GM23338 (cell line): ENCODE measurements around the gene GNPTG.

Source experiments
- CTCF ChIP-seq, 2 experiments: fragments of 200-600 bp in 1 of 2; sonication (generic) in 1 of 2; conservative IDR thresholded peaks; 2 replicates each; pipeline versions ENCODE4 v1.5.1 to v1.6.1; 2016 to 2017; ENCODE audit warnings: antibody characterized with exemption in 2 of 2, low read depth in 2 of 2, mild to moderate bottlenecking in 2 of 2, moderate library complexity in 1 of 2
- EZH2 ChIP-seq: fragments of 200-600 bp; sonication (generic); IDR thresholded peaks from one replicate; pipeline ENCODE4 v1.8.0; 2017; ENCODE audit warnings: antibody characterized with exemption, mild to moderate bottlenecking, low read depth; ENCODE audit not compliant: unreplicated experiment
- EZH2phosphoT487 ChIP-seq: fragments of 200-600 bp; sonication (generic); IDR thresholded peaks from one replicate; pipeline ENCODE4 v1.8.1; 2018; ENCODE audit warnings: antibody characterized with exemption; ENCODE audit not compliant: unreplicated experiment
- JUNB ChIP-seq: IDR thresholded peaks from one replicate; pipeline ENCODE4 v1.6.1; 2016; ENCODE audit warnings: antibody characterized with exemption; ENCODE audit not compliant: unreplicated experiment
- NANOG ChIP-seq: IDR thresholded peaks from 2 replicates; pipeline ENCODE4 v1.6.1; 2016; ENCODE audit warnings: antibody characterized with exemption, borderline replicate concordance
- POLR2AphosphoS5 ChIP-seq: IDR thresholded peaks from 2 replicates; pipeline ENCODE4 v1.6.1; 2016; ENCODE audit warnings: antibody characterized with exemption, low read depth
- REST ChIP-seq: IDR thresholded peaks from one replicate; pipeline ENCODE4 v1.6.1; 2018; ENCODE audit warnings: antibody characterized with exemption; ENCODE audit not compliant: unreplicated experiment
- ZNF331 ChIP-seq: fragments of 250-450 bp; sonication (Bioruptor Pico); IDR thresholded peaks from 2 replicates; pipeline ENCODE4 v1.5.0; 2020; ENCODE audit warnings: low read depth, mild to moderate bottlenecking, moderate library complexity

- TF ChIP-seq ZNF331 (CRISPR knock-in tag) (no peak), CTCF (conservative IDR thresholded peaks at IDR 0.05; ENCODE audit: low read depth in 2 of 2) (no peak), POLR2AphosphoS5 (no peak), REST (no peak), EZH2 (no peak), EZH2phosphoT487 (no peak), NANOG (no peak), JUNB (no peak)
Observed at GRCh38 chr16:1314399-1315068, 37.2 kb upstream of the GNPTG start.
